HEK293T (cell line): ENCODE results near the gene RADX.

Experiments
- ARNT ChIP-seq: fragments of 450-650 bp; IDR thresholded peaks from 2 replicates; pipeline ENCODE4 v1.6.1; 2017; ENCODE audit warnings: mild to moderate bottlenecking
- BHLHE40 ChIP-seq: fragments of 450-650 bp; IDR thresholded peaks from 2 replicates; pipeline ENCODE4 v1.6.1; 2016; ENCODE audit warnings: mild to moderate bottlenecking, moderate library complexity, borderline replicate concordance
- CTBP1 ChIP-seq: fragments of 450-650 bp; IDR thresholded peaks from 2 replicates; pipeline ENCODE4 v1.6.1; 2016; ENCODE audit warnings: borderline replicate concordance
- ELF4 ChIP-seq: fragments of 450-650 bp; IDR thresholded peaks from 2 replicates; pipeline ENCODE4 v1.6.1; 2017; ENCODE audit warnings: antibody characterized with exemption
- FOXK2 ChIP-seq: fragments of 450-650 bp; IDR thresholded peaks from 2 replicates; pipeline ENCODE4 v1.6.1; 2016; ENCODE audit warnings: mild to moderate bottlenecking
- FOXM1 ChIP-seq: fragments of 450-650 bp; IDR thresholded peaks from 2 replicates; pipeline ENCODE4 v1.6.1; 2017; ENCODE audit warnings: mild to moderate bottlenecking, borderline replicate concordance
- HDGF ChIP-seq: fragments of 450-650 bp; IDR thresholded peaks from 2 replicates; pipeline ENCODE4 v1.6.1; 2017; ENCODE audit warnings: antibody characterized with exemption, borderline replicate concordance
- L3MBTL2 ChIP-seq: fragments of 450-650 bp; conservative IDR thresholded peaks from 2 replicates; pipeline ENCODE4 v1.6.1; 2016; ENCODE audit warnings: mild to moderate bottlenecking
- LEF1 ChIP-seq: fragments of 450-650 bp; IDR thresholded peaks from 2 replicates; pipeline ENCODE4 v1.6.1; 2017; ENCODE audit warnings: mild to moderate bottlenecking, borderline replicate concordance
- SP1 ChIP-seq: fragments of 450-650 bp; IDR thresholded peaks from 2 replicates; pipeline ENCODE4 v1.6.1; 2017
- SUZ12 ChIP-seq: fragments of 450-650 bp; IDR thresholded peaks from 2 replicates; pipeline ENCODE4 v1.6.1; 2016; ENCODE audit warnings: mild to moderate bottlenecking
- TARDBP ChIP-seq: fragments of 450-650 bp; IDR thresholded peaks from 2 replicates; pipeline ENCODE4 v1.6.1; 2016
- ZNF384 ChIP-seq: fragments of 450-650 bp; IDR thresholded peaks from 2 replicates; pipeline ENCODE4 v1.6.1; 2016
- TF ChIP-seq, protein P1 (sequence below): fragments of 450-650 bp; IDR thresholded peaks from 2 replicates; pipeline ENCODE4 v1.6.1; 2016

DNA sequence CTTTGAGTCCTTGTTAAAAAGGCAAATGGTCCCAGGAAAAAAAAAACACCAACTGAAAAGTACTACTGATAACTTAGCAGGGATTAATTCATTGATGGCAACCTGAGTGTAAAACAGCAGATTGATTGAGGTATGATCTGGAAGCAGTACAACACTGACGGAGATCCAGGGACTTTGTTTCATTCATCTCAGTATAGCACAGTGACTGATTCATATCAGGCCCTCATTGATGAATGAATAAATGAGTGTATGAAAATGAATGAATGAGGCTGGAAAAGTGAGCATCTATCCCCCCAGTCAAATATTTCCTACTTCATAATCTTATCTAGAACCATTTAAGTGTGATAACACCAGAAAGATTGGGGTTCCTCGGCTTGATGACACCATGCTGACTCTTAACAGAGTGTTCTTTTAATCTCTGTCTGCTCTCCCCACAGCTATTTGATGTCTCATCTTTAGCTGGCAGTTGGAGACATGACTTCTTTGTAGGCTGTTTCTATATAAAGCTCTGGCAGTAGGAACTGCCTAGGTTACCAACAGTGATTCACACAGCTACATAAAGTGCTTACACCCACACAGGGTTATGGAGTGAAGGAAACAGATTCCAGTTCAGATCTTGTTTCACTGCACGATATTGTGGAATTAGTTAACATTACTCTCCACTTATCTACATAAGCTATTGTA lies 96.1 kb downstream of the RADX start:
- TF ChIP-seq BHLHE40, result no peak
- TF ChIP-seq SP1, result no peak
- no peak for TF ChIP-seq FOXM1
- no peak for TF ChIP-seq ELF4
- no peak for TF ChIP-seq LEF1
- no peak for TF ChIP-seq ZNF384
- no peak for TF ChIP-seq ARNT
- no peak for TF ChIP-seq FOXK2
- TF ChIP-seq SUZ12, result no peak
- TF ChIP-seq L3MBTL2, result no peak
- TF ChIP-seq CTBP1, result no peak
- TF ChIP-seq TARDBP, result no peak
- TF ChIP-seq, protein P1, sequence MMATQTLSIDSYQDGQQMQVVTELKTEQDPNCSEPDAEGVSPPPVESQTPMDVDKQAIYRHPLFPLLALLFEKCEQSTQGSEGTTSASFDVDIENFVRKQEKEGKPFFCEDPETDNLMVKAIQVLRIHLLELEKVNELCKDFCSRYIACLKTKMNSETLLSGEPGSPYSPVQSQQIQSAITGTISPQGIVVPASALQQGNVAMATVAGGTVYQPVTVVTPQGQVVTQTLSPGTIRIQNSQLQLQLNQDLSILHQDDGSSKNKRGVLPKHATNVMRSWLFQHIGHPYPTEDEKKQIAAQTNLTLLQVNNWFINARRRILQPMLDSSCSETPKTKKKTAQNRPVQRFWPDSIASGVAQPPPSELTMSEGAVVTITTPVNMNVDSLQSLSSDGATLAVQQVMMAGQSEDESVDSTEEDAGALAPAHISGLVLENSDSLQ, result no peak
- no peak for TF ChIP-seq HDGF
